IPS DF 6.9 (cell line): Measurements from ENCODE around the gene HIVEP1.

Source experiments
- DNase-seq: peaks from one replicate; pipeline ENCODE4 v3.0.0-alpha.2; 2013; ENCODE audit warnings: low read depth, low spot score
- H3K27ac ChIP-seq: one replicate; pipeline ENCODE4 v1.5.1; 2013; ENCODE audit warnings: low read length, control low read depth
- H3K27me3 ChIP-seq: 2 replicates; pipeline ENCODE4 v1.6.1; 2013; ENCODE audit warnings: mild to moderate bottlenecking, low read length; ENCODE audit not compliant: control insufficient read depth, insufficient read depth
- H3K36me3 ChIP-seq: 2 replicates; pipeline ENCODE4 v1.6.1; 2013; ENCODE audit warnings: low read length; ENCODE audit not compliant: control insufficient read depth, insufficient read depth
- H3K4me1 ChIP-seq: 2 replicates; pipeline ENCODE4 v1.6.1; 2013; ENCODE audit warnings: low read length; ENCODE audit not compliant: control insufficient read depth, insufficient read depth
- H3K4me3 ChIP-seq: 2 replicates; pipeline ENCODE4 v1.5.1; 2013; ENCODE audit warnings: mild to moderate bottlenecking, low read length
- H3K9me3 ChIP-seq: 2 replicates; pipeline ENCODE4 v1.6.1; 2013; ENCODE audit warnings: low read length, inconsistent platforms; ENCODE audit not compliant: control insufficient read depth, insufficient read depth
- WGBS: extraction: QIAGEN DNeasy Blood & Tissue Kit; methylation state at CpG from one replicate; pipeline ENCODE4 v1.1.7; 2013; ENCODE audit warnings: mixed read lengths, missing lambda C conversion rate; ENCODE audit not compliant: insufficient read length, insufficient coverage; 5-methylcytosine and 5-hydroxymethylcytosine counted together

Gene HIVEP1

GRCh38 chr6:12083302-12083701 lies 71.2 kb downstream of the HIVEP1 start:
- whole genome bisulfite sequencing: no CpG with 5 or more reads among the region's 2 CpGs
- Histone ChIP-seq H3K27me3 (no peaks in the 10 kb centered on the region), H3K4me3 (no peak overlapping the region), H3K9me3 (no peaks in the 10 kb centered on the region), H3K36me3 (no peaks in the 10 kb centered on the region), H3K27ac (no peak overlapping the region), H3K4me1 (0 out of 2 replicates have a peak, but pooled peaks cover 3% of the 10 kb centered on the region)
- DNase-seq: no peak

GRCh38 chr6:12083763-12084162 lies 71.7 kb downstream of the HIVEP1 start:
- H3K36me3 ChIP-seq: no peaks in the 10 kb centered on the region
- H3K9me3 ChIP-seq: no peaks in the 10 kb centered on the region
- no peak for DNase-seq
- H3K4me1 ChIP-seq: 0 out of 2 replicates have a peak, but pooled peaks cover 3% of the 10 kb centered on the region
- H3K27ac ChIP-seq: no peak overlapping the region
- H3K4me3 ChIP-seq: no peak overlapping the region
- H3K27me3 ChIP-seq: no peaks in the 10 kb centered on the region

DNA sequence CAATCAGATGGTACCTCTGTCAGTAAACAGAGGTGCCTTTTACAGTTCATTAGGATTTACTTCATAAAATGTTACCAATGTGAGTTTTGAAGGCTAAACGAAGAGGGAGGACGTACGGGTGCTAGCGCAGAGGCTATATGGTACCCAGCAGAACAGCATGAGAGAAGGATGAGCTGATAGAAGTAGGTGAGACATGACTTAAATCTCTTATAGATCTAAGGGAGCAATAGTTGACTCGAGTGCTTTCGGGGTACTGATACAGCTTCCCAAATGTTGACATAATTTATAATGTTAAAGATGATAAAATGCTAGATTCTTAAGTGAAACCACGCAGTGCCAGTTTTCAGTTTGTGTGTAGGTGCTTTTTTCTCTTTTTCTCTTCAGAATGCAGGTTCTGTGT lies 72.6 kb downstream of the HIVEP1 start:
- Histone ChIP-seq H3K36me3 (no peaks in the 10 kb centered on the region), H3K4me3 (no peak overlapping the region), H3K27ac (no peak overlapping the region), H3K27me3 (no peaks in the 10 kb centered on the region), H3K9me3 (no peaks in the 10 kb centered on the region), H3K4me1 (0 out of 2 replicates have a peak, but pooled peaks cover 3% of the 10 kb centered on the region)
- no peak for DNase-seq
- WGBS: no CpG with 5 or more reads among the region's 7 CpGs

DNA sequence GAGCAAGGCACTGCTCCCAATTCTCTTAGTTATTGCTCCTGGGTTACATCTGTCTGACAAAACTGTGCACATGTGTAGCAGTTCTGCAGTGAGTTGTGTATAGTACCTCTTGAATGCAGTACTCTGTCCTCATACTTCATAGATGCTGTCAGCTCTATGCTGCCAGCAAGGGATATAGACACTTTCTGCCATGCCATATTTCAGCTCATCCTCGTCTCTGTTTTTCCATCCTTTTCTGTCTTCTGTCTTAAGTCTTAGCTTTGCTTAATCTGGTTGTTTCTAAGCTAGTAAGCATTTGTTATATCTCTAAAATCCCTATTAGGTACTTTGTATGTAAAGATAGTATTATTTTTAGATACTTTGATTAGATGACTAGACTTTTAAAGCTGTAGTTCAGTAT lies 76.4 kb downstream of the HIVEP1 start:
- no CpG with 5 or more reads among the region's 1 CpG for WGBS
- Histone ChIP-seq H3K4me3 (no peak overlapping the region), H3K4me1 (0 out of 2 replicates have a peak, but pooled peaks cover 3% of the 10 kb centered on the region), H3K27ac (no peak overlapping the region), H3K27me3 (no peaks in the 10 kb centered on the region), H3K9me3 (no peaks in the 10 kb centered on the region), H3K36me3 (no peaks in the 10 kb centered on the region)
- DNase-seq: no peak

GRCh38 chr6:12090714-12091113 lies 78.6 kb downstream of the HIVEP1 start:
- Histone ChIP-seq H3K4me1 (no peaks in the 10 kb centered on the region), H3K4me3 (no peak overlapping the region), H3K9me3 (no peaks in the 10 kb centered on the region), H3K27ac (no peak overlapping the region), H3K36me3 (no peaks in the 10 kb centered on the region), H3K27me3 (no peaks in the 10 kb centered on the region)
- no peak for DNase-seq

GRCh38 chr6:12092762-12093161 lies 80.7 kb downstream of the HIVEP1 start:
- Histone ChIP-seq H3K9me3 (no peaks in the 10 kb centered on the region), H3K4me1 (no peaks in the 10 kb centered on the region), H3K27ac (no peak overlapping the region), H3K4me3 (no peak overlapping the region), H3K36me3 (no peaks in the 10 kb centered on the region), H3K27me3 (no peaks in the 10 kb centered on the region)
- WGBS: no CpG with 5 or more reads among the region's 5 CpGs
- DNase-seq: no peak

- no peak for DNase-seq
- H3K4me3 ChIP-seq: no peak overlapping the region
- H3K4me1 ChIP-seq: no peaks in the 10 kb centered on the region
- no CpG with 5 or more reads among the region's 1 CpG for WGBS
- H3K27ac ChIP-seq: no peak overlapping the region
- no peaks in the 10 kb centered on the region for H3K9me3 ChIP-seq
- H3K36me3 ChIP-seq: no peaks in the 10 kb centered on the region
- H3K27me3 ChIP-seq: no peaks in the 10 kb centered on the region
These were observed 82.6 kb downstream of the HIVEP1 start for GRCh38 chr6:12094689-12095088.

GRCh38 chr6:12096342-12096741 lies 84.2 kb downstream of the HIVEP1 start:
- H3K9me3 ChIP-seq: no peaks in the 10 kb centered on the region
- no peak overlapping the region for H3K4me3 ChIP-seq
- H3K27me3 ChIP-seq: no peaks in the 10 kb centered on the region
- H3K36me3 ChIP-seq: no peaks in the 10 kb centered on the region
- no peaks in the 10 kb centered on the region for H3K4me1 ChIP-seq
- no CpG with 5 or more reads among the region's 3 CpGs for WGBS
- no peak for DNase-seq
- no peak overlapping the region for H3K27ac ChIP-seq

- no peaks in the 10 kb centered on the region for H3K4me1 ChIP-seq
- H3K36me3 ChIP-seq: no peaks in the 10 kb centered on the region
- H3K4me3 ChIP-seq: no peak overlapping the region
- no peaks in the 10 kb centered on the region for H3K9me3 ChIP-seq
- no peaks in the 10 kb centered on the region for H3K27me3 ChIP-seq
- no peak overlapping the region for H3K27ac ChIP-seq
- no peak for DNase-seq
These were observed 85.7 kb downstream of the HIVEP1 start for GRCh38 chr6:12097791-12098190.

DNA sequence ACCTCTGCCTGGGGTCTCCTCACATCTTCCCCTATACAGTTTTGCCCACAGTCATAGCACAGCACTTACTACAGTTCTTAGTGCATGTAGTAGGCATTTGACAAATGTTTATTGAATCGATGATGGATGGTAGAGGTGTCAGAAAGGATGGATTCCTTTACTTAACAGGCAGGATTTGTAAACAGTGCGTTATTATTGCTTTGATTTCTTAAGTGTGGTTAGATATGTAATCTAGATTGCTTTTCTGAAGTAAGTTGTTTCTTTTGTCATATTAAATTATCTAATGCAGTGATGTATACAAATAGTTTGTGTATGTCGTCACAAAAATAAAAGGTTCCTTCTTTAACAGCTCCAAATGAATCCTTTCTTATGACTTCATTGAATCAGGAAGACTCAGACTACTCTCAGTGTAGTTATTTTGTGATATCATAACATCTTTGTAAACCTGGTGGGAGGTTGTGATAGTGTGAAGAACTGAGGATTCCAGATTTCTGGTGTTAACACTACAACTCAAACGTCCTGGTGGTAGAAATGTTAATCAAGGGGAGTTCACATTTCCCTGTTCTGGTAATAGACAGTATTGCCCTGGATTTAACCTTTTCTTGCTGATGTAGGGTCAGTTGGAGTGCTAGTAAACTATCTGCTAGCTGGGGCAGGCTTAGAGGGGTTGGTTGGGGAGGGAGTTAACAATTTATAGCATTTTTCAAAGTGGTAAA lies 87.7 kb downstream of the HIVEP1 start:
- no peak for DNase-seq
- no peaks in the 10 kb centered on the region for H3K36me3 ChIP-seq
- no CpG with 5 or more reads among the region's 4 CpGs for WGBS
- H3K27me3 ChIP-seq: no peaks in the 10 kb centered on the region
- no peaks in the 10 kb centered on the region for H3K4me1 ChIP-seq
- no peak overlapping the region for H3K27ac ChIP-seq
- no peaks in the 10 kb centered on the region for H3K9me3 ChIP-seq
- H3K4me3 ChIP-seq: no peak overlapping the region

GRCh38 chr6:12101048-12101447 lies 88.9 kb downstream of the HIVEP1 start:
- Histone ChIP-seq H3K27me3 (no peaks in the 10 kb centered on the region), H3K27ac (no peak overlapping the region), H3K9me3 (no peaks in the 10 kb centered on the region), H3K36me3 (no peaks in the 10 kb centered on the region), H3K4me3 (no peak overlapping the region), H3K4me1 (no peaks in the 10 kb centered on the region)
- DNase-seq: no peak
